ENCODE results near the gene GRM4. TPM values are rescaled to one million over a fixed set of nuclear protein-coding genes. Genes with fewer than 3 reads are reported as not detected.

GRM4 gene
- total RNA-seq, 4 donors from 2014 or later = not detected

- no peak for TF ChIP-seq CTCF (IDR thresholded peaks at IDR 0.05; ENCODE audit: low read depth)
These were observed 7.7 kb downstream of the GRM4 start for GRCh38 chr6:34138191-34138590.

GRCh38 chr6:34135541-34135940 lies 10.3 kb downstream of the GRM4 start:
- no peak for TF ChIP-seq CTCF (IDR thresholded peaks at IDR 0.05; ENCODE audit: low read depth)

- no peak for TF ChIP-seq CTCF (IDR thresholded peaks at IDR 0.05; ENCODE audit: low read depth)
These were observed 13.3 kb downstream of the GRM4 start for GRCh38 chr6:34132486-34133185.

GRCh38 chr6:34131326-34132290 lies 14.3 kb downstream of the GRM4 start:
- TF ChIP-seq CTCF (IDR thresholded peaks at IDR 0.05; ENCODE audit: low read depth) = no peak

GRCh38 chr6:34130862-34131261 lies 15.0 kb downstream of the GRM4 start:
- no peak for TF ChIP-seq CTCF (IDR thresholded peaks at IDR 0.05; ENCODE audit: low read depth)

GRCh38 chr6:34129753-34130152 lies 16.1 kb downstream of the GRM4 start:
- TF ChIP-seq CTCF (IDR thresholded peaks at IDR 0.05; ENCODE audit: low read depth) = no peak

GRCh38 chr6:34128045-34128444 lies 17.8 kb downstream of the GRM4 start:
- TF ChIP-seq CTCF (IDR thresholded peaks at IDR 0.05; ENCODE audit: low read depth) = no peak
